GM18520 (cell line): ENCODE data around the gene DKK2.
"Not testable (repeated sequence)": the region's sequence is repeated elsewhere in the genome, so short reads cannot be mapped to it uniquely, and the experiment has no call there.

Source experiments
- ATAC-seq: cut with Tn5 transposase; IDR thresholded peaks from one replicate; pipeline ENCODE4 v1.9.1; 2021; ENCODE audit not compliant: unreplicated experiment

Gene DKK2

GRCh38 chr4:106914223-106914622 lies 121.9 kb downstream of the DKK2 start:
- no peak for ATAC-seq

GRCh38 chr4:106909486-106910188 lies 126.5 kb downstream of the DKK2 start:
- ATAC-seq: no peak

GRCh38 chr4:106908049-106908448 lies 128.1 kb downstream of the DKK2 start:
- not testable (repeated sequence) for ATAC-seq

- ATAC-seq: no peak
Measured at GRCh38 chr4:106907216-106907615, 128.9 kb downstream of the DKK2 start.

GRCh38 chr4:106906728-106907127 lies 129.4 kb downstream of the DKK2 start:
- ATAC-seq: no peak

GRCh38 chr4:106898621-106899230 lies 137.4 kb downstream of the DKK2 start:
- peak; percentile 73 for ATAC-seq

GRCh38 chr4:106893903-106894302 lies 142.2 kb downstream of the DKK2 start:
- ATAC-seq: no peak

- no peak for ATAC-seq
Measured at GRCh38 chr4:106893395-106893881, 142.7 kb downstream of the DKK2 start.

- ATAC-seq: no peak
Measured at GRCh38 chr4:106892786-106893185, 143.3 kb downstream of the DKK2 start.

- no peak for ATAC-seq
Measured at GRCh38 chr4:106875340-106875739, 160.8 kb downstream of the DKK2 start.
